ENCODE data around the gene JAK1.

The JAK1 gene

DNA sequence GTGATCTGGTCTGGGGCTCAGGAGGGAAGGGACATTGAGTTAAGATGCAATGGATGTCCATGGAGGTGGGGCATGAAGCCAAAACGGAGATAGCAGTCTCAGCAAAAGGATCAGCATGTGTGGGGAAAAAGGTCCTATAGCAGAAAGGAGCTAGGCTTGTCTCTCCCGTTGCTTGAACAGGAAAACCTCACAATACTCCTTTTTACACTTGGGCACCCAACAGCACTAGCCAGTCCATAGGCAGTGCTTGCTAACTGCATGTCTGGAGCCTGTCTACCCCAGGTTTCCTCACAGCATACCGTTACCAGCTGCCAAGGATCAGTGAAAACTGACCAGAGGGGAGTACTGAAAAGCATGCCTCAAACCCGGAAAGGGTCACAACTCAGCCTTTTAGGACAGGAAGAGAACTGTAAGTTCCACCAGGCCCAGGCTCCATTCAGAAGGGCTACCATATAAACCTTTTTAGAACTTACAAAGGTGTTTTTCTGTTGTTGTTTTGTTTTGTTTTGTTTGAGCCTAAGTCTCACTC, 78.6 kb downstream of the JAK1 start:
- no peak for DNase-seq

DNA sequence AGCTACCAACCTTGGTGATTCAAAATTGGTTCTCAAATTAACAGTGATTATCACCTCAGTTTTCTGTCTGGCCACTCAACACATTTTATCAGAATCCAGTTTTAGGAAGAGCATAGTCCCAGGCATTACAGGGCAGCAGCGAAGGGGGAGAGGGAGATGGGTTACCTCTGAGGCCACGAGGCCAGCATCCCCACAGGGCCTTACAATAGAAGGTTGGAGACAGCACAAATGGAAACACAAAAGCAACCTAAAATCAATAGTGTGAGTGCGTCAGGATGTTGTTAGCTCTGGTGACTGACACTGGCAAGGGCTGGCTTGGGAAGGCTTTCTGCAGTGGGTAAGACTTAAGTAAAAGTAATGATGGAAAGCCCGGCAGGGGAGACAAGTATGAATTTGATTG, 79.5 kb downstream of the JAK1 start:
- DNase-seq: no peak

DNA sequence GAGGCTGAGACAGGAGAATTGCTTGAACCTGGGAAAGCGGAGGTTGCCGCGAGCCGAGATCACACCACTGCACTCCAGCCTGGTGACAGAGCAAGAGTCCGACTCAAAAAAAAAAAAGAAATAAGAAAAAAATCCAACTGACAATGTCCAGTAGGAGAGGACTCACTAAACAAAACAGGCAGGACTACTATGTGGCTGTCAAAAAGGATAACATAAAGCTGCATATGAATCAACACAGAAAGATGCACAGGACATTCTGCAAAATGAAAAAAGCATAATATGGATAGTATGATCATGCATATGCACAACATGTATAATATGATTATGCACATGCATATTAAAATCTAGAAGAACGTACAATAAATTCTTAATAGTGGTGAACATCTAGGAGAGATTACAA, 80.7 kb downstream of the JAK1 start:
- no peak for DNase-seq

DNA sequence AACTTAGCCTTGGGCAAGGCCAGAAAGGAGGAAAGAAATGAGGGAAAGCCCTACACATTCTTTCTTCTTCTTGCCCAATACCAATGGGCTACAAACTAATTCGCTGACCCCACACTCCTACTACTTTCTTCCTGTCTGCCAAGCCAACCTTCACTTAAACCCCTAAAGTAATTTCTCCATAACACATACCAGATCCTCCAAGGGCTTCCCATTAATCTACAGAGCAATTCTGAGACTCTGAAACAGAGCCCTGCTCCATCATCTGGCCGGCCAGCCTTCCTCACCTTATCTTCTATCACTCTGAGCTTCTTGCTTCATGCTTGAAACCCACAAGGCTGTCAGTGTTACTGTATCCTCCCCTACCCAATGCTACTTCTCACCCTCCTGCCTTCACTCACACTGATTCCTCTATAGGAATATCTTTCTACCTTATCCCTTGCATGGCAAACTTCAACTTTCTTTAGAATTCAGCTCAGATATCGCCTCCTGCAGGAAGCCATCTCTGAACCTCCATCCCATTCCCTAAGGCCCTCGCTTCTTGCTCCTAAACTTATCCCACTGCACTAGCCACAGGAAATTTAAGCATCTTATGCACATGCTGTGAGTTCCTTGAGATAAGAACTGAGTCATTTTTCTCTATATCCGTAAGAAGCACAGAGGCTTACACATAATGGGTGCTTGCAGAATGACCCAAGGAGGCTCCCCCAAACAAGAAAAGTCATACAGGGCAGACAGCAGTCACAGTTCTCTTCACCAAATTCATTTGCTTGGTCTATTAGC, 81.9 kb downstream of the JAK1 start:
- DNase-seq: no peak

DNA sequence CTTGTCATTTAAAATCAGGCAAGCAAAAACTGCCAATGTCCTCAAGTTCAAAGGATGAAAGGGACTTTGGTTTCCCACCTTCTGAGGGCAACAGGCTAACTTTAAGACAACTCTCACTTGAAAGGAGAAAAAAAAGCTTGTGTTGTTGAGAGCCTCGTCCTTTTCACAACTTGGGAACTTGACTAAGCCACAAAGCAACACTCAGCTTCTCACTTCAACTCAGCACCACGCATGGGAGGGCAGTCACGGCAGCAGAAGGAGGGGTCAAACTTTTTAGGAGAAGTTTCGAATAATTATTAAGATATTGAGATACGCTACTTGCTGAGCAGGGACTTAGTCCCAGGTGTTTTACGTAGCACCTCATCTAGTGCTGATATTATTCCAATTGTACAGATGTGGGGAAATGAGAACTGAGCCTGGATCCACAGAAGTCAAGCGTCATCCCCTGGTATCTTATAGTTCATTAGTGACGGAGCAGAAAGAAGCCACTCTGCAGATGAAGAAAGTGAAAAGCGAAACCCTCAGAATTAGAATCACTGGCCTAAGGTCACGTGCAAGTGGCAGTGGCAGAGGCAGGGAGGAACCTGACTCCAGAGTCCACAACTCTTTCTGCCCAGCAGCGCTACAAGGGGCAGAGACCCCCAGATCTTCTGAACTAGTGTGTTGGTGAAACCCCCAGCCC, 83.6 kb downstream of the JAK1 start:
- DNase-seq: no peak

DNA sequence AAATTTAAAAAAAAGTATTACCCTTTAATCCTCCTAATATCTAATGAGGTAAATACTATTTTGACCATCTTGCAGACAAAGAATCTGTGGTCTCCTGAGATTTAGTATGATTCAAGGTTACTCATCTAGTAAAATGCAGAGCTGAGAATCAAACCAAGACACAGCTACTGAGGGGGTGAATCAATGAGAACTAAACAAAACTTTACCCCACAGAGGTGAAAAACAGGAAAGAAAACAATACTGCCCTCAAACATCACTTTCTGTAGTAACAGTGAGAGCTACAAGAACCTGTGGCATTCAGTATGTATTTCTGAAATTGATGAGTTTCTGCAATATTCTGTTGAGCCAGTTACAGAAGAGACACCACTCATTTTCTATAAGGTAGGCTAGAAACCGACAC, 85.1 kb downstream of the JAK1 start:
- DNase-seq: no peak

DNA sequence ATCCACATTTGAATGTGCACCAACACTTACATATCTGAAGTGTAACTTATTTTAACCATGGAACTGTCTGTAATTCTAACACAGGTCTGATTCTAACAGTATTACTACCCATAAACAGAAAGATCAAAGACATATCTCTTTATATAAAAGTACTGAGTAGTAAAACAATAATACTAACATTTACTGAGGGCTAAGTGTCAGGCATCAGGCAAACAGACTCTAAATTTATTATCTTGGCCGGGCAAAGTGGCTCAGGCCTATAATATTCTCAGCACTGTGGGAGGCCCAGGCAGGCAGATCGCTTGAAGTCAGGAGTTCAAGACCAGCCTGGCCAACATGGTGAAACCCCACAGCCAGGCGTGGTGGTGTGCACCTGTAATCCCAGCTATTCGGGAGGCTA, 85.9 kb downstream of the JAK1 start:
- DNase-seq: no peak

DNA sequence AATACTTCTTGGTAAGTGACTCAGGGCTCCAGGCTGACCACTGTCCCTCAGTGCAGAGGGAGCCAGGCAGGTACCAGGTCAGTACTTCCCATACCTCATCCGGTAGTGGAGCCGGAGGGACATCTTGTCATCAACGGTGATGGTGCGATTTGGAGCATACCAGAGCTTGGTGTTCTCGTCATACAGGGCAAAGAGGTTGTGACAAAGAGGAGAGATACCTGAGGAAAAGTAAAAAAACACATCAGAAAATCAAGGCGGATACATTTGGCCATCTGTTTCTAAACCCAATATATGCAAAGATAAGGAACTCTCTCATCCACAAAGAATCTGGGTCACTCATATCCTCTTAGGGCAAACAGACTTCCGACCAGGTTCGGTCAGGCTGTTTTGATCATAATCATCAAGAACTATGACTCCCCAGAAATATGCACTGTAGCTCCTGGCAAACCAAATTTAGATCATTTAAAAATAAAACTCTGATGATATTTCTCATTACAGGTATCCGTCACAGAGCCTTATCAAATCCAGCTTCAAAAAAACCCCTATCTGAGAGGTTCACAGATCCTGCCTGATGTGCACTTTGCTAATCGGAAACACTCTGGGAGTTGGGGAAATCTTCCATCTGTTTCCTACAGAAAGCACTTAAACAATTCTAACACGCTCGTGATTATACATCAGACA, 87.3 kb downstream of the JAK1 start:
- no peak for DNase-seq

DNA sequence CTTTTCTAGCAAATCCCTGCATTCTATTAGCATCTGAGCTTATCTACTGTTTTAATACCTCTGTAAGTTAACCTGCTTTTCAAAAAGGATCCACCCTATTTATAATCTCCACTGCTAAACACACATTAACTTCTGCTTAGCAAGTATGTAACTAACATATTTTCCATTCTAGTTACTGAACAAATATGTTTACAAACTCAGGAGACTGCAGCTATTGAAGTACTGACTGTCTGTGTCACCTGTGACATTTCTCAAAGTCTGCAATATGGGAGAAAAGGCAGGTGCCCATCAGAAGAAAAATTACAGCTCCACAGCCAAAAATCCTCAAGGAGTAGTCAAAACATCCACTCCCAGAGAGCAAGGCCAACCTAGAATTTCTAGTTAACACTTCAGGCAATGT, 88.3 kb downstream of the JAK1 start:
- DNase-seq: no peak

DNA sequence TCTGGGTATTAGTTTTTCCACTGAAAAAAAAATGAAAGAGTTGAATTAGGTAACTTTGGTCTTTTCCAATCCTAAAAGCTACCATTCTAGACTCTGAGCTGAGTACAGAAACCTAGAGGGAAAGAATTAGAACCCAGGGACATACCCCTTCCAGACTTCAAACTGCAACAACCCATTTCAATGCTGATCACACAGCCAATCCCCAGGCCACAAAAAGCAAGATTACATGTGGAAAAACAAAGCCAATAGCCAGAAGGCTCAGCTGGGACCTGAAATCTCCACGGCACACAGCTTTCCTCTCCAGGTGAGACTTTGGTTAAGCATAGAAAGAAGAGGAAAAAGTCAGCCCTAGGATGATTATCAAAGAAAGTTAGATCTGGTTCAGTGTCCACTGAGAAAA, 88.8 kb downstream of the JAK1 start:
- DNase-seq: no peak

DNA sequence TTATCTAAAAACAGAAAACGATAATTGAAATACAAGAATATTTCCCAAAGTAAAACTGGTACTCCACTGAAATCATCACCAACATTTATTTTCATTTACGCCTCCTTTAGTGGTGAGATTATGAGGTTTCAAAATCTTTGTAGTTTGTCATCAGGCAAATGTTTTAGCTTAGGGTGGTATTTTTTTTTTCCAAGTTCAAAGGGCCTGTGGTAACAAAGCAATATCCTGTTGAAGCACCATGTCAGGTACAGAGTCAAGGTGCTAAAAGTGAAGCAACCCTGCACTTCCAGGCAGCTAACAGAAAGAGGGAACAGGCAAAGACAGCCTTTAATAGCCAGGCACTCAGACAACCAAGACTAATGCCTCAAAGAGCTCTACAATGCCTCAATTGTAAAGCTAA, 89.2 kb downstream of the JAK1 start:
- DNase-seq: peak; percentile 12

DNA sequence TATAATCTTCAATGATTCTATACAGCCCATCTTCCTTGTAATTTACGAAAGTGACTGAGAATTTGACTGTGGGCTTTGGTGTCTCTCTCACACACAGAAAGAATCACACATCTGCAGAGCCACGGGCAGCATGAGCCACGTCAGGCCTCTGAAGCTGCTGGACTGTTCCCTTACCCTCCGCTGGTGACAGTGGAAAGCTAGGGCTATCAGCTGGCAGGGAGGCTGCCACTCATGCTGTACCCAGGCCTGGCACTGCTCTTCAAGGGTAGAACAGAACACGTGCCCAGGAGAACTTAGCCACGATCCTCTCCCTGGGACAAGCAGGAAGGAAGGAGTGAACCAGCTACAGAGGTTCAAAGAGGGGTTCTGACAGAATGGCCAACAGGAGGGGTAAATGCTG, 90.7 kb downstream of the JAK1 start:
- no peak for DNase-seq

DNA sequence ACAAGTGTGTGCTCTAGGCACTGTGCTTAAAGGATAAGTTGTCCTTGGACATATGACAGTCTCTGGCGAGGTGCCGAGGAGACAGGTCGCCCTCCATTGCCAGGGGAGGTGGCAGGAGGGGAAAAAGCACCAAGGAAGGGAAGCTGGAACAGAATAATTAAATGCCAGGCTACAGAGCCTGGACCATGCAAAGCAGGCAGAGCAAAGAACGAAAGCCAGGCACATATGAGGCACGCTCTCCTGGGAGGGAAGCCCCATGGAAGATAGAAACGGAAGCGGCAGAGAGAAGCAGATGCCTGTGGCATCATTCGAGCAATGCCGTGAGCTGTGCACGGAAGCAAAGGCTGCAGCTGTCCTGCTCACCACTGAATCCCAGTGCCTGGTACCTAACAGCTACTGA, 91.2 kb downstream of the JAK1 start:
- no peak for DNase-seq

DNA sequence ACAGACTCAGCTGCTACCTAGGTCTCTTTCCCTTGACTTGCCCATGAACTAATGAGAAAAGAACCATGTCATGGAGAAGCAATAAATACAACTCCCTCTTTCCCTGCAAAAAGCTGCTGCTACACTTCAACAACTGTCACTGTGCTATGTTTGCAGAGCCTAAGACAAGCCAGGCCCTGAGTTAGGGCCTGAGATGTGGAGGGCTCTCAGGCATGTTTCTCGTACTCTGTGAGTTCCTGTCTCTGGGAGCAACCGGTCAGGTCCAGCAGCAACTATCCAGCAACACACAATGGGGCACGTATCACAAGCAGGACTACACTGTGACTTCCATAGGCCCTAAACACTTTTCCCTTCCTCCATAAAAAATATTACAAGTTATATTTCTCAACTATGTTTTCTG, 91.7 kb downstream of the JAK1 start:
- DNase-seq: no peak

DNA sequence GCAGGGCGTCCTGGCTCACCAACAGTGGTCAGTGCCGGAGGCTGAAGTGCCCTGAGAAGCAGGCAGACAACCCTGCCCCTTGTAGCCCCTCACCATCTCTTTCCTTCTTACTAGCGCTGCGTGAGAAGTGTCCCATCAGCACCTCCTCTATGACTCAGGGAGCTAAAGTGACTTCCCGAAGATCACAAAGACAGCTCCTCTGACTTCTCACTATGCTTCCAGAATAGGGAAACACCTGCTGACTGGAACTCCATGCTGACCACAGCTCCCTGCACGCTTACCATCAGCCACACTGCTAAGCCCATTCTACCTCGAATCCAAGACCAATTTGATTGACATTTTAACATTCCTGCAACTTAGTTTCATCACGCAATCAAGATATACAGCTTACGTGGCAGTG, 92.8 kb downstream of the JAK1 start:
- no peak for DNase-seq

DNA sequence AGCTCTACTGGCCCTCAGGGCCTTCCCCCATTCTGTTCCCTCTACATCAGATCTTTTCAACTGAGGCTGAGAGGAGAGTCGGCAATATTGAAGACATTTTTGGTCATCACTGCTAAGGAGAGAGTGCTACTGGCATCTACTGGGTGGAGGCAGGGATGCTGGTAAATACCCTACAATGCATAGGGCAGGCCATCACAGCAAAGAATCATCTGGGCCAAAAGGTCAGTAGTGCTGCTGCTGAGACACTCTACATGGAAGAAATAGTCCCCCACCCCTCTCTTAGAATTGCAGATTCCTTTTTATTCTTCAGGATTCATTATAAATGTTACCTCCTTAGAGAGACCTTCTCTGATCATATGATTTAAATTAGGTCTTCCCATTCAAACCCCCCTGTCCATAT, 94.3 kb downstream of the JAK1 start:
- no peak for DNase-seq

DNA sequence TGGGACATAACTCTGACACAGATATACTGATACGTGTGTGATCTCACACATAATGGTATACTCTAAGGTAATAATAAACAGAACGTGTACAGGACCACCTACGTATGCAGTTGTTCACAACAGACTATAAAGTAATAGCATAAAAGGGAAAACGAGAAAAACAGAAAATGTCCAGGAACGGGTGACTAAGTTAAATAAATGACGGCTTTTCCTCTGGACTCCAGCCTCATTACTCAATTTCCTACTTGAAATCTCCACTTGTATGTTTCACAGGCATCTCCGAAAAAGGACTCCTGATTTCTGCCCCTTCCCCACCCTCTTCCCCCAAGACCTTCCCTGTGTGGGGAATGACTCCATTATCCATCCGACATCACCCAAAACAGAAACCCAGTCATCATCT, 95.1 kb downstream of the JAK1 start:
- DNase-seq: no peak

DNA sequence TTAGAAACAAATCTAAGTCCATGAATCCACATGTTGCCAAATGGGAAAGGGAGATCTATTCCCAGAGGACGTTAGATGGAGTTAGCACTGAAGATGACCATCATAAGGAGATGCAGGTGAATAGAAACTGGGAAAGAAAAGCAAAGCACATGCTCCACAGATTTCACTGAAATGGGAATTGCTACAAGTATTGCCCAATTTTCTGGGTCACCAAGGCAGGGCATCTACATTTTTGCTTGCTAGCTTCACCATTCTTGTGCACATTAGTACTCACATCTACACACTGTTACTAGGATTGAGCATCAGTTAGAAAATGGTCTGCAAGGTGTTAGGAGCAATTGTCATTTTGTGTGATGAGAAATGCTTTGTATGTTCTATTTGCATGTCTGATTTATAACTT, 99.1 kb downstream of the JAK1 start:
- no peak for DNase-seq

DNA sequence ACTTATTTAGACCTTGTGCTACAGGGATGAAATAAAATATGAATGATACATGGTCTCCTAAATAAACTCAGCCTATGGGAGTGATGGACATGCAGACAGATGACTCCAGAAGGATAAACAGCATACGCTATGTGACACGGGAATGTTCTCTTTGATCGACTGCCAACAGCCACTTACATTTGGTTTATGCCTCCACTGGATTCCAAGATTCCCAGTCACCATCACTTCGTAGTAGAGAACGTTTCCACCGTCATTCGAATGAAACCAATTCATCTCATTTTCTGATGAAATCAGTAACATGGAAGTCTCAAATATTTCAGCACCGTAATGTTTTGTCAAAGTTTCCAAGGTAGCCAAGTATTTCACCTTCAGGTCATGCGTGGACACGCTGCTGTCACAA, 99.7 kb downstream of the JAK1 start:
- DNase-seq: no peak

DNA sequence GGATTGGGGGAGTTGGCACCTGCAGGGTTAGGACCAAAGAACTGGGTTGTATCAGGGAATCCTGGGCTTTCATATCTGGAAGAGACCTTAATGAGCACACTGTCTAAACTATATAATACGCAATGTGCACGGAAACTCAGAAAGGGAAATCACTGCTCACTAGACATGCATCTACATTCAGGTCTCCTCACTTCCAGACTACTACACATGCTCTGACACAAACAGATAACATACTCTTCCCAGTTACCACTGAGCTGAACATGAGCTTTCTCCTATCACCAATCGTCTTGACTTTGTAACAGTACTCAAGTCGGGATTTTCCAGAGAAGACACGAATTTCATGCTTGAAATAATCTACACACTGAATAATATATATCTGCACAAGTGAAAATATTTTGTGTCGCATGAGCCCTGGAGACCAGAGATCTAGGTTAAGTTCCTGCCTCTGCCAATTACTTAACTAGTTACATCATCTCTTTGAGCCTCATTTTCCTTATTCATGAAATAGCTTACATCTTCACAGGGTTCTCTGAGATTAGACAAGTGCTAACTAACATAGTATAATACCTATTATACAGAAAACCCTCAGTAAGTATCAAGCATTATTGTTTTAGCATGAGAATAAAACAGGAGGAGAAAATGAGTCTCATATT, 101.1 kb downstream of the JAK1 start:
- DNase-seq: no peak

DNA sequence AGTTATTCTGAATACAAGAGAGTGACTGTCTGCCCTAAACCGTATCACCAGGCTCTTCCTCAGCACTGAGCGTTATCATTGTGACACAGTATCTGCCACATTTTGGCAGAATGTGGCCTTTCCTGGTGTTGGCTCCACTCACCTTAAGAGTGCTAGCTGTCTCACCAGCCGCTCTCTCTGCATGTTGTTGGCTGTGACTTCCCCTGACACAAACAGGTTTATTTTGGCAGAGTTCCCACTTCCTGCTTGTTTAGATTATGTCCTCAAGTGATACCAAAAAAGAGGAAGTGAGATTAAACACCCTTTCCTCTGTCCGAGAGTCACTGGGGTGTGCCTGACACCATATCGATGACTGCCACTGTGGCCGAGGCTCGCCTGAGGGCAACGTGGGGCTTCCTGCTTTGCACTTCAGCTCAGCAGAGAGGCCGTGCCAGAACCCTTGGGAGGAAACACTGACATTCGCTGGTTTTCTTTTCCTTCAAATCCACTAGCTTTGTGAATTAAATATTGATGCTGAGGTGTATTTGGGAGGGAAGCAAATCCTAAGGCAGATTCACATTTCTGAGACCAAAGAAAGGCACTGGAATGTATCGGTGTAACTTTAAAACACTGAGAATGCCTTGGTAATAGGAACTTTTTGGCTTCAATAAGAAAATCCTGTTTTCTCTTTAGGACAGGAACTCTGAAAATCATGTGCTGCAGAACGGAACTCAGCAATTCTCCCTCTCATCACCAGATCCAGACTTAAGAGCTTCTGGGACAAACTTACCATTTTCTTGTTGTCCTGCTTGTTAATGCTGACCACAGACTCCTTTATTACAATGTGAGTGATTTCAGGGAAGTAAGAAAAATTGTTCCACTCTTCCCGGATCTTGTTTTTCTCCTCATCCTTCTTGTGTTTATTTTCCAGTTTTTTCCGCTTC, 102.1 kb downstream of the JAK1 start:
- peak; percentile 41 for DNase-seq

DNA sequence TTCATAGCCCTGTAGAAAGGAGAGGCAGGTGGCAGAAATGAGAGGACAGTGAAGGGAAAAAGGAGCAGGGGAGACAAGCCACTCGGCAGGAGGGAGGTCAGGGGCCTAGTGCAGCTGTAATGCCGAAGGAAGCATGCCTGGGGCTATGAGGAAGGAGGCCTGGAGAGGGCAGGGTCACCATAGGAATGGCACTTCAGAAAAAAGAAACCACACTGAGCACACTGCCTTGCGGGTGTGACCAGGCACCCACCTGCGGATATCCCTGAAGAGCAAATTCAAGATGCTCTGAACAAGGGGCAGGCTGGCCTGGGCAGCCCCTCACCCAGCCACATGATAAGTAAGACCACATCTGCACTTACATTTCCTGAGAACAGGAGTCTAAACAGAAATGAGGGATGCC, 104.7 kb downstream of the JAK1 start:
- DNase-seq: no peak
